Activated CD4-positive, alpha-beta memory T cell treated with anti-CD3 and anti-CD28 coated beads for 36 hours (primary cell): Measurements from ENCODE around the gene CD160. TPM values are rescaled to one million over a fixed set of nuclear protein-coding genes. Genes with fewer than 3 reads are reported as not detected.
"Not testable (repeated sequence)": the region's sequence is repeated elsewhere in the genome, so short reads cannot be mapped to it uniquely, and the experiment has no call there.

ENCODE experiments used
- CTCF ChIA-PET: fragments of 350-600 bp; sonication (Branson Sonifier 250); formaldehyde crosslinking; loops from one replicate; lab custom pipeline; 2021; ENCODE audit warnings: antibody characterized with exemption, inconsistent platforms; lab: Charles Lee
- POLR2A ChIA-PET: fragments of 350-600 bp; sonication (Branson Sonifier 250); formaldehyde crosslinking; loops from one replicate; lab custom pipeline; 2021; ENCODE audit warnings: antibody characterized with exemption; lab: Charles Lee
- DNase-seq: peaks from one replicate; pipeline ENCODE4 v3.0.0-alpha.2; 2020
- H3K27ac Mint-ChIP-seq: one replicate; pipeline ENCODE4 v1.8.0; 2021; ENCODE audit warnings: mixed read lengths
- H3K27me3 Mint-ChIP-seq: one replicate; pipeline ENCODE4 v1.8.0; 2021; ENCODE audit warnings: mixed read lengths
- H3K36me3 Mint-ChIP-seq: one replicate; pipeline ENCODE4 v1.8.0; 2021; ENCODE audit warnings: mixed read lengths
- H3K4me1 Mint-ChIP-seq: one replicate; pipeline ENCODE4 v1.8.0; 2021; ENCODE audit warnings: low read depth, mixed read lengths
- H3K4me3 Mint-ChIP-seq: one replicate; pipeline ENCODE4 v1.8.0; 2021; ENCODE audit warnings: mild to moderate bottlenecking, mixed read lengths
- H3K9me3 Mint-ChIP-seq: one replicate; pipeline ENCODE4 v1.8.0; 2021; ENCODE audit warnings: mixed read lengths
- intact Hi-C: fragments of 100-400 bp; cut with micrococcal nuclease; formaldehyde crosslinking; loops from one replicate; pipeline ENCODE4 v1.15.1; 2023
- total RNA-seq, 2 experiments: library from RNA; stranded (reverse); gene quantifications; one replicate each; pipeline ENCODE4 v1.2.3, GENCODE V29; 2021

The CD160 gene
- total RNA-seq, 2 experiments from 2014 or later: 0.14 to 0.31 TPM

DNA sequence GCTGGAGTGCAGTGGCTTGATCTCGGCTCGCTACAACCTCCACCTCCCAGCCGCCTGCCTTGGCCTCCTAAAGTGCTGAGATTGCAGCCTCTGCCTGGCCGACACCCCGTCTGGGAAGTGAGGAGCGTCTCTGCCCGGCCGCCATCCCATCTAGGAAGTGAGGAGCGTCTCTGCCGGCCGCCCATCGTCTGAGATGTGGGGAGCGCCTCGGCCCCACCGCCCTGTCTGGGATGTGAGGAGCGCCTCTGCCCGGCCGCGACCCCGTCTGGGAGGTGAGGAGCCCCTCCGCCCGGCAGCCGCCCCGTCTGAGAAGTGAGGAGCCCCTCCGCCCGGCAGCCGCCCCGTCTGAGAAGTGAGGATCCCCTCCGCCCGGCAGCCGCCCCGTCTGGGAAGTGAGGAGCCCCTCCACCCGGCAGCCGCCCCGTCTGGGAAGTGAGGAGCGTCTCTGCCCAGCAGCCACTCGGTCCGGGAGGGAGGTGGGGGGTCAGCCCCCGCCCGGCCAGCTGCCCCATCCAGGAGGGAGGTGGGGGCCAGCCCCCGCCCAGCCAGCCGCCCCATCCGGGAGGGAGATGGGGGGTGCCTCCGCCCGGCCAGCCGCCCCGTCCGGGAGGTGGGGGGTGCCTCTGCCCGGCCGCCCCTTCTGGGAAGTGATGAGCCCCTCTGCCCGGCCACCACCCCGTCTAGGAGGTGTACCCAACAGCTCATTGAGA lies 45.1 kb downstream of the CD160 start:
- DNase-seq, H3K4me1 Mint-ChIP-seq, H3K27ac Mint-ChIP-seq, H3K9me3 Mint-ChIP-seq, POLR2A ChIA-PET, H3K27me3 Mint-ChIP-seq, H3K4me3 Mint-ChIP-seq, CTCF ChIA-PET, intact Hi-C loops: not testable (repeated sequence)
- peaks cover 24% of the 10 kb centered on the region for H3K36me3 Mint-ChIP-seq

DNA sequence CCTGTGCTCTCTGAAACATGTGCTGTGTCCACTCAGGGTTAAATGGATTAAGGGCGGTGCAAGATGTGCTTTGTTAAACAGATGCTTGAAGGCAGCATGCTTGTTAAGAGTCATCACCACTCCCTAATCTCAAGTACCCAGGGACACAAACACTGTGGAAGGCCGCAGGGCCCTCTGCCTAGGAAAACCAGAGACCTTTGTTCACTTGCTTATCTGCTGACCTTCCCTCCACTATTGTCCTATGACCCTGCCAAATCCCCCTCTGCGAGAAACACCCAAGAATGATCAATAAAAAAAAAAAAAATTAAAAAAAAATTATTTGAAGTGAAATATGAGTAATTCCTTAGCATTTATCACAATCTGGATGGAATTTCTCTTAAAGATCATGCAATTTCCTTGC lies 45.8 kb downstream of the CD160 start:
- intact Hi-C loops, H3K27me3 Mint-ChIP-seq, DNase-seq, H3K4me1 Mint-ChIP-seq, POLR2A ChIA-PET, CTCF ChIA-PET, H3K9me3 Mint-ChIP-seq, H3K27ac Mint-ChIP-seq, H3K4me3 Mint-ChIP-seq: not testable (repeated sequence)
- H3K36me3 Mint-ChIP-seq: peaks cover 24% of the 10 kb centered on the region

DNA sequence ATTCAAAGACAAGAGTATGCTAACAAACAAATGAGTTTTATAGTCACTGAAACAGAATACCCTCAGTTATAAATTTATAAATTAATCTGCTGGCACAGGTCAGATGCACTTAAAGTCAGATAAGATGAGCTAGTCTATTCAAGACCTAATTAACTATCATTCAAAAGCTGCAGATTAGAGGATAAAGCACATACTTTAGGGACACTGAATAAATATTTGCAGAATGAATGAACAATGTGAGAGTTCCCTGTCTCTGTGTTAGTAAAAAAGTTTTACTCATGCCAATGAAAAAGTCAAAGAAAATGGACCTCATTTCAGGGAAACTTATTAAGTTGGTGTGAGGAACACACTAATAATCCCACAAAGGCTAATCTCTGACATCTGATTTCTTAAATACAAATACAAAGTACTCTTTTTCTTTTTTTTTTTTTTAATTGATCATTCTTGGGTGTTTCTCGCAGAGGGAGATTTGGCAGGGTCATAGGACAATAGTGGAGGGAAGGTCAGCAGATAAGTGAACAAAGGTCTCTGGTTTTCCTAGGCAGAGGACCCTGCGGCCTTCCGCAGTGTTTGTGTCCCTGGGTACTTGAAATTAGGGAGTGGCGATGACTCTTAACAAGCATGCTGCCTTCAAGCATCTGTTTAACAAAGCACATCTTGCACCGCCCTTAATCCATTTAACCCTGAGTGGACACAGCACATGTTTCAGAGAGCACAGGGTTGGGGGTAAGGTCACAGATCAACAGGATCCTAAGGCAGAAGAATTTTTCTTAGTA lies 46.5 kb downstream of the CD160 start:
- H3K4me1 Mint-ChIP-seq, intact Hi-C loops, H3K27me3 Mint-ChIP-seq, POLR2A ChIA-PET, CTCF ChIA-PET, H3K9me3 Mint-ChIP-seq, H3K27ac Mint-ChIP-seq, DNase-seq, H3K4me3 Mint-ChIP-seq: not testable (repeated sequence)
- H3K36me3 Mint-ChIP-seq: peaks cover 20% of the 10 kb centered on the region

DNA sequence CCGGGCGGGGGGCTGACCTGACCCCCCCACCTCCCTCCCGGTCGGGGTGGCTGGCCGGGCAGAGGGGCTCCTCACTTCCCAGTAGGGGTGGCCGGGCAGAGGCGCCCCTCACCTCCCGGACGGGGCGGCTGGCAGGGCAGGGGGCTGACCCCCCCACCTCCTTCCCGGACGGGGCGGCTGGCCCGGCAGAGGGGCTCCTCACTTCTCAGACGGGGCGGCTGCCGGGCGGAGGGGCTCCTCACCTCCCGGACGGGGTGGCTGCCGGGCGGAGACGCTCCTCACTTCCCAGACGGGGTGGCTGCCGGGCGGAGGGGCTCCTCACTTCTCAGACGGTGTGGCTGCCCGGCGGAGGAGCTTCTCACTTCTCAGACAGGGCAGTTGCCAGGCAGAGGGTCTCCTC lies 47.6 kb downstream of the CD160 start:
- H3K9me3 Mint-ChIP-seq, H3K27me3 Mint-ChIP-seq, H3K4me1 Mint-ChIP-seq, CTCF ChIA-PET, POLR2A ChIA-PET, DNase-seq, intact Hi-C loops, H3K27ac Mint-ChIP-seq, H3K4me3 Mint-ChIP-seq: not testable (repeated sequence)
- H3K36me3 Mint-ChIP-seq: peaks cover 17% of the 10 kb centered on the region

DNA sequence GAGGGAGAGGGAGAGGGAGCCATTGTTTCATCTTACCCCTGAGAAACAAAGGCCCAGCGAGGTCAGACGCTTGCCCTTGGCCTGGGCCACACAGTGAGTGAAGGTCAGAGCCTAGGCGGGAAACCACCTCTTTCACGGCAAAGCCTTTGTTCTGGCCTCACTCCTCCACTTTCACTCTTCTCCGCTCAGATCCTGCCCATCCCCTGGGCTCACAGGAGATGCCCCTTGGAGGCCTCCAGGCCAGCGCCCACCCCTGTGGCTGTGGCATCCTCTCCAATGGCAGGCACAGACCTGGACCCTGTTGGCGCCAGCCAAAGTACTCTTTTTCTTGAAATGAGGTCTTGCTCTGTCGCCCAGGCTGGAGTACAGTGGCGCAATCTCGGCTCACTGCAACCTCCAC lies 48.7 kb downstream of the CD160 start:
- H3K36me3 Mint-ChIP-seq: peaks cover 12% of the 10 kb centered on the region
- intact Hi-C loops, H3K9me3 Mint-ChIP-seq, POLR2A ChIA-PET, H3K27ac Mint-ChIP-seq, H3K4me1 Mint-ChIP-seq, DNase-seq, H3K27me3 Mint-ChIP-seq, H3K4me3 Mint-ChIP-seq: not testable (repeated sequence)
- CTCF ChIA-PET: interaction anchor here (1.0 kb wide), 1 partner anchor 11 kb away, joined by 3 read pairs; no protein-coding TSS in a partner anchor

DNA sequence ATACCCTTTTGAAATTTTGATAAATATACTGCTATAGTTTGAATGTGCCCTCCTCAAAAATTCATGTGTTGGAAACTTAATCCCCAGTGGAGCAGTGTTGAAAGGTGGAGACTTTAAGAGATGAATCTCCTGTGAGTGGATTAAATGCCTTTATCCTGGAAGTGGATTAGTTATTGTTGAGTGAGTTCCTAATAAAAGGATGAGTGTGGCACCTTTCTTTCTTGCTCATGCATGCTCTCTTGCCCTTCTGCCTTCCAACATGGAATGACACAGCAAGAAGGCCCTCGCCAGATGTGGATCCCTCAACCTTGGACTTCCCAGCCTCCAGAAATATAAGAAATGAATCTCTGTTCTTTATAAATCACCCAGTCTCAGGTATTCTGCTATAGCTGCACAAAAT lies 51.8 kb downstream of the CD160 start:
- peaks cover 12% of the 10 kb centered on the region for H3K36me3 Mint-ChIP-seq
- peaks cover 5% of the 10 kb centered on the region for H3K4me1 Mint-ChIP-seq
- ChIA-PET CTCF (no interaction called here), POLR2A (no interaction called here)
- H3K27me3 Mint-ChIP-seq: no peaks in the 10 kb centered on the region
- H3K27ac Mint-ChIP-seq: no peak overlapping the region
- no peaks in the 10 kb centered on the region for H3K9me3 Mint-ChIP-seq
- intact Hi-C loops: no loop called here
- H3K4me3 Mint-ChIP-seq: no peak overlapping the region
- DNase-seq: no peak

DNA sequence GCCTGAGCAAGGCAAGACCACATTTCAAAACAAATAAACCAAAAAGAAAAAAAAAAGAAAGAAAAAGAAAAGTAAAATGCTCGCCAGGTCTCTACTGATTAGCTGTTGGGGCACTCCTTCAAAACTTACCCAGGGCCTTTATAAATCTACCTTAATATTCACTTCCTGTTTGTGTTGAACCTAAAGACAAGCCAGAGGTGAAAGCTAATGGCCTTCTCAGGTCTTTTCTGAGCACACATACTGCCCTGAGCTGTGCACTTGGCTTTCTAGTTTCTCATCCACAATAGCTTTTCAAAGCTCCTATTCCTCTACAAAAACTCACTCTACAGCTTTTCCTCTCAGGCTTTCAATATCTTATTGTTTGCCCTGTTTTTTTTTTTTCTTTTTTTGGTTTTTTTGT lies 54.1 kb downstream of the CD160 start:
- peaks cover 8% of the 10 kb centered on the region for H3K36me3 Mint-ChIP-seq
- H3K27ac Mint-ChIP-seq: no peak overlapping the region
- no peaks in the 10 kb centered on the region for H3K27me3 Mint-ChIP-seq
- no peaks in the 10 kb centered on the region for H3K9me3 Mint-ChIP-seq
- ChIA-PET CTCF (interaction anchor here (0.9 to 1.0 kb wide), 2 partner anchors 12 to 72 kb away, joined by 4 read pairs; partner anchors contain the start of gene NUDT17), POLR2A (interaction anchor here (0.7 kb wide), 1 partner anchor 17 kb away, joined by 4 read pairs; no protein-coding TSS in a partner anchor)
- intact Hi-C loops: no loop called here
- peaks cover 5% of the 10 kb centered on the region for H3K4me1 Mint-ChIP-seq
- no peak for DNase-seq
- no peak overlapping the region for H3K4me3 Mint-ChIP-seq

DNA sequence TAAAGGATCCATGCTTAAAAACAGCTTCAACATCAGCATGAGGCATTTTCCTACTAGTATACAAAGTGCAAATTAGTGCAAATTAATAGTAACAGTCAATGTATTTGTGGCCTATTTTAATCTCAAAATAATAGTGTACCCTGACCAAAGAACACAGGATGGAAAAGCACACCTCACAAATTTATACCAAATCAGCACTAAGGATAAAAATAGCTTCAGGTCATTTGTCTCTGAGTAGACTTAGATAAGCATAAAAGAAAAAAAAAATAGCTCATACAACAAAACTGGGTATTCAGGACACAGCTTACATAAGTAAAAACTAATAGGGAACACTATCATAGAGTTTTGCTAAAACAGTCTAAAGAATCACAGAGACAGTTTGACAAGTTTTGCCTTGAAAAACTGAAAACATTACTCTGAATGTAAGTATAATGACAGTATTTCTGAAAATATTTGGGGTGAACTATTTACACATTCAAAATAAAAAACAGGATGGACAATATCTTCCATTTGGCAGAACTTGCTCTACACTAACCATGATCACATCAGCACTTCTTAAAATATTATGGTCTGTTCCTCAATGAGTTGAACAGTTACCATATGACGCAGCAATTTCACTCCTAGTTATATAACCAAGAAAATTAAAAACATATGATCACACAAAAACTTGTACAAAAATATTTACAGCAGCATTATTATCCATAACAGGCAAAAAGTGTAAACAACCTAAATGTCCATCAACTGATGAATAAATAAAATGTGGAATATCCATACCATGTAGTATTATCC lies 58.3 kb downstream of the CD160 start:
- Mint-ChIP-seq H3K27ac (no peak overlapping the region), H3K4me1 (peaks cover 7% of the 10 kb centered on the region), H3K4me3 (no peak overlapping the region), H3K9me3 (no peaks in the 10 kb centered on the region), H3K36me3 (peaks cover 4% of the 10 kb centered on the region), H3K27me3 (no peaks in the 10 kb centered on the region)
- intact Hi-C loops: no loop called here
- ChIA-PET CTCF (no interaction called here), POLR2A (interaction anchor here (0.5 kb wide), 1 partner anchor 40 kb away, joined by 3 read pairs; no protein-coding TSS in a partner anchor)
- DNase-seq: no peak

DNA sequence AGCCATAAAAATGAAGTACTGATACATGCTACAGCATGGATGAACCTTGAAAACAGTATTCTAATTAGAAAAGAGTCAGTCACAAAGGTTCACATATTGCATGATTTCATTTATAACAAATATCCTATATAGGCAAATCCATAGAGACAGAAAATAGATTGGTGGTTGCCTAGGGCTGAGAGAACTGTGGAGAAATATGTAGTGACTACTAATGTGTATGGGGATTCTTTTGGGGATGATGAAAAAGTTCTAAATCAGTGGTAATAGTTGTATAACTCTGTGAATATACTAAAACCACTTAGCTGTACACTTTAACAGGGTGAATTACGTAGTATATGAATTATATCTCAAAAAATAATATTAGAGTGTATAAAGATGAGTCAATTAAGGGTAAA lies 58.8 kb downstream of the CD160 start:
- ChIA-PET POLR2A (no interaction called here), CTCF (interaction anchor here (1.5 kb wide), 1 partner anchor 67 kb away, joined by 3 read pairs; no protein-coding TSS in a partner anchor)
- intact Hi-C loops: no loop called here
- H3K27me3 Mint-ChIP-seq: no peaks in the 10 kb centered on the region
- no peak overlapping the region for H3K27ac Mint-ChIP-seq
- no peak overlapping the region for H3K4me3 Mint-ChIP-seq
- no peak for DNase-seq
- no peaks in the 10 kb centered on the region for H3K9me3 Mint-ChIP-seq
- H3K4me1 Mint-ChIP-seq: peaks cover 9% of the 10 kb centered on the region
- peaks cover 4% of the 10 kb centered on the region for H3K36me3 Mint-ChIP-seq

DNA sequence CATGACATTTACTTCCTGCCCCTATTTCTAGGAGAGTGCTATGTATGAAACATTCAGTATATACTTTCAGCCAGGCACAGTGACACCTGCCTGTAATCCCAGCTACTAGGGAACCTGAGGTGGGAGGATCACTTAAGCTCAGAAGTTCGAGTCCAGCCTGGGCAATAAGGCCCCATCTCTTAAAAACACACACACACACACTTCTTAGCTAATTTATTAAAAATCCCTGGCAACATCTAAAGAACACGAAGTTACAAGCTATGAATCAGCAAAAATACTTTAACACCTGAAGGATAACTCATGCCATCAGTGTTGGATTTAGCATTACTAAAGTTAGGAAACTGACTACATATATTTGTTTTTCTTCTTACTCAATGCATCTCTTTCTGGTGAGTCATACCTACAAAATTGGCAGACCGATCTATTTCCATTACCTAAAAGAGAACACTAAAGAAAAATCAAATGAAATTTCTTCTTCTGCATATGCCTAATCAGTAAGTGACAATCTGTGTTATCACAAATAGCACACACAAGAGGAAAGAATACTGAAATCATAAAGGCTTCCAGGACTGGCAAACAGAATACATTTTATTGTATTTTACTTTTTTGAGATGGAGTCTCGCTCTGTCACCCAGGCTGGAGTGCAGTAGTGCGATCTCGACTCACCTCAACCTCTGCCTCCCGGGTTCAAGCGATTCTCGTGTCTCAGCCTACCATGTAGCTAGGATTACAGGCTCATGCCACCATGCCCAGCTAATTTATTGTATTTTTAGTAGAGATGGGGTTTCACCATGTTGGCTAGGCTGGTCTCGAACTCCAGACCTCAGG lies 63.2 kb downstream of the CD160 start:
- Mint-ChIP-seq H3K27ac (no peak overlapping the region), H3K27me3 (no peaks in the 10 kb centered on the region), H3K4me3 (no peak overlapping the region), H3K9me3 (no peaks in the 10 kb centered on the region), H3K36me3 (peaks cover 8% of the 10 kb centered on the region), H3K4me1 (peaks cover 27% of the 10 kb centered on the region)
- intact Hi-C loops: loop anchor here (5.0 kb wide), 1 partner anchor 45 kb away; no protein-coding TSS in a partner anchor
- ChIA-PET CTCF (no interaction called here), POLR2A (interaction anchor here (0.6 kb wide), 1 partner anchor 45 kb away, joined by 4 read pairs; no protein-coding TSS in a partner anchor)
- no peak for DNase-seq

DNA sequence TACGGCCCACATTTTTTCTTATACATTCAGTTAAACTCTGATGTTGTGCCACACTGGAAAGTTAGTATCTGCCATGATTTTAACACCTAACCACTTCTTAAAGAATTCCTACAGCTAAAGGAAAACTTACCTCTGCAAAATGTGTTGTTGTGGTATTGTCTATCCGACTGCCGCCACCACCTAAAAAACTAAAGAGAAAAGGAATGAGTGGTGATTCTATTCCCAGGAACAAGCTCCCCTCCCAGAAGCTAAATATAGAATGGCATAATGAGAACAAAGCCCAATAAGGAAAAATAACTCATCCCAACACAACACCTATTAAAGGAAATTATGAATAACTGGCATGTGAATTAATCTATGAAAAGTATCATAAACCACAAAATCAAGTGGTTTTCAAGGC lies 65.1 kb downstream of the CD160 start:
- intact Hi-C loops: loop anchor here (5.0 kb wide), 1 partner anchor 43 kb away; no protein-coding TSS in a partner anchor
- Mint-ChIP-seq H3K36me3 (peaks cover 14% of the 10 kb centered on the region), H3K9me3 (no peaks in the 10 kb centered on the region), H3K4me1 (peaks cover 27% of the 10 kb centered on the region), H3K27ac (no peak overlapping the region), H3K4me3 (no peak overlapping the region), H3K27me3 (no peaks in the 10 kb centered on the region)
- no peak for DNase-seq
- POLR2A ChIA-PET: no interaction called here
- CTCF ChIA-PET: no interaction called here
